AG10803 (cell line): ENCODE measurements around the gene NPM1.
"Not testable (repeated sequence)": the region's sequence is repeated elsewhere in the genome, so short reads cannot be mapped to it uniquely, and the experiment has no call there.

ENCODE experiments used
- DNase-seq: peaks from one replicate; pipeline ENCODE4 v3.0.0; 2010; ENCODE audit warnings: low read depth
- H3K4me3 ChIP-seq: 2 replicates; pipeline ENCODE4 v1.5.1; 2011; ENCODE audit warnings: mild to moderate bottlenecking, low read length, control low read depth
- CTCF ChIP-seq: conservative IDR thresholded peaks from 2 replicates; pipeline ENCODE4 v1.5.1; 2011; ENCODE audit warnings: mild to moderate bottlenecking, low read length, control low read depth, inconsistent platforms

The NPM1 gene

DNA sequence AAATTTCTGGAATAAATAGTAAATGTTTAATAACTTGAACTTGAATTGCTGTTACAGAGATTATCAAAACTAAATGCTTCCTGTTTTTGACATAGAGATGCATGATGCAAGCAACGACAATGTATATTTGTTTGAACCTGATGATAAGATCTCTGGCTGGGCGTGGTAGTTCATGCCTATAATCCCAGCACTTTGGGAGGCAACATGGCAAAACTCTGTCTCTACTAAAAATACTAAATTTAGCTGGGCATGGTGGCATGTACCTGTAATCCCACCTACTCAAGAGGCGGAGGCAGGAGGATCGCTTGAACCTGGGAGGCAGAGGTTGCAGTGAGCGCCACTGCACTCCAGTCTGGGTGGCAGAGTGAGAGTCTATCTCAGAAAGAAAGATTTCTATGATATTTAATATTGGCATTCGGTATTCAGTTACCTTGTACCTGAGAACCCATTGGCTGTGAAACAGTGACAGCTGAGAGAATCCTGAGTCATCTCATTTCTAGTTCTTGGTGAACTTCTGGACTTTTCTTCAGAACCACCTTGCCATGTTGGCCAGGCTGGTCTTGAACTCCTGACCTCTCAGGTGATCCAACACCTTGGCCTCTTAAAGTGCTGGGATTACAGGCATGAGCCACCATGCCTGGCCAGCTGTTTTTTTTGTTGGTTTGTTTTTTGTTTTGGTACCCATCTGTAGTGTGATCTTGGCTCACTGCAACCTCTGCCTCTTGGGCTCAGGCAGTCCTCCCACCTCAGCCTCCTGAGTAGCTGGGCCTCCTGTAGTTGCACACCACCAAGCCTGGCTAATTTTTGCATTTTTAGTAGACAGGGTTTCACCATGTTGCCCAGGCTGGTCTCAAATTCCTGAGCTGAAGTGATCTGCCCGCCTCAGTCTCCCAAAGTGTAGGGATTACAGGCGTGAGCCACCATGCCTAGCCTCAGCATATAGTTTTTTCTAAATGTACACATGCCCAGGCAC, 21.8 kb downstream of the NPM1 start:
- H3K4me3 ChIP-seq: no peak overlapping the region
- DNase-seq: no peak
- TF ChIP-seq CTCF: no peak

GRCh38 chr5:171410181-171410580, 22.5 kb downstream of the NPM1 start:
- TF ChIP-seq CTCF: no peak
- H3K4me3 ChIP-seq: no peak overlapping the region
- DNase-seq: no peak

DNA sequence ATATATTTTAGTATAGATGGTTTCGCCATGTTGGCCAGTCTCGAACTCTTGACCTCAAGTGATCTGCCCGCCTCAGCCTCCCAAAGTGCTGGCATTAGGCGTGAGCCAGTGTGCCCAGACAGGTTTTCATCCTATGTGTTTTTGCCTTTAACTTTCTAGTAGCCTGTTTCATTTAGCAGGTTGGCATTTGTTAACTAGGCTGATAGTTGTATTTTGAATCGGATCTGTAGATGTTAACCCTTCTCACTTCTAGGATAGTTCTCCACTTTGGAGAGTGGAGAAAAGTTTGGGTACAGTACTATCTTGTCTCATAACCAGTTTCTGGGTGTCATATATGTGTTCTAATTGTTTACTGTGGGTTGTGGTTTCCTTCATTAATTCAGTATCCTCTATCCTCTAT, 24.5 kb downstream of the NPM1 start:
- H3K4me3 ChIP-seq: no peak overlapping the region
- no peak for TF ChIP-seq CTCF
- DNase-seq: no peak

- DNase-seq: no peak
- H3K4me3 ChIP-seq: no peak overlapping the region
- no peak for TF ChIP-seq CTCF
Measured at GRCh38 chr5:171413153-171413910, 25.7 kb downstream of the NPM1 start.

GRCh38 chr5:171413993-171414392, 26.3 kb downstream of the NPM1 start:
- not testable (repeated sequence) for DNase-seq, H3K4me3 ChIP-seq

DNA sequence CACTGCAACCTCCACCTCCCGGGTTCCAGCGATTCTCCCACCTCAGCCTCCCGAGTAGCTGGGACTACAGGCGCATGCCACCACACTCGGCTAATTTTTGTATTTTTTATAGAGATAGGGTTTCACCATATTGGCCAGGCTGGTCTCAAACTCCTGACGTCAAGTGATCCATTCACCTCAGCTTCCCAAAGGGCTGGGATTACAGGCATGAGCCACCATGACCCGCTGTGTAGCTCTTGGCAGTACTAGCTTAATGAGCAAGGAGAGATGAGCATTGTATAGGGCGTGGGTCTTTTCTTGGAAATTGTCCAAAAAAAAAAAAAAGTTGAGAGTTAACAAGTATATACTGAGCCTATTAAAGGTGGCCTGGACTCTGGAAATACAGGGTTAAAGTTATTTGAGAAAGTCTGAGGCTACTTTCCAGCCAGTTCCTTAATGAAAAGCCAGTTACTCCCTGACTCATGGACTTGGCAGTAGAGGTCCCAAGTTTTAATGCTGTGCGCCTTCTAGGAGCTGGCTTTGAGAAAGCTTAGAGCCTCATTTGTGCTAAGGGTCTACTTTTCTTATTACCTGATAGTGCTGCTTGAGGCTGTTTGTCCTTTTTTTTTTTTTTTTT, 27.6 kb downstream of the NPM1 start:
- peak; percentile 51 for DNase-seq
- no peak overlapping the region for H3K4me3 ChIP-seq
- TF ChIP-seq CTCF: no peak
